T47D (cell line): ENCODE data around the gene APLF.
"Not testable (repeated sequence)": the region's sequence is repeated elsewhere in the genome, so short reads cannot be mapped to it uniquely, and the experiment has no call there.

ENCODE experiments used
- DNase-seq, 2 experiments: peaks; one replicate each; pipeline versions ENCODE4 v3.0.0 to v3.0.0-alpha.2; 2011 to 2012; ENCODE audit warnings: low read depth in 1 of 2, low spot score in 1 of 2
- JUND ChIP-seq: IDR thresholded peaks from 2 replicates; pipeline ENCODE4 v1.6.1; 2012; ENCODE audit warnings: low read depth
- in situ Hi-C: cut with HindIII; loops from 2 replicates; pipeline ENCODE4 v1.10.0; 2016; ENCODE audit warnings: low sequenced_read_pairs, low pct_unique_long_range_greater_than_20kb

Gene APLF

DNA sequence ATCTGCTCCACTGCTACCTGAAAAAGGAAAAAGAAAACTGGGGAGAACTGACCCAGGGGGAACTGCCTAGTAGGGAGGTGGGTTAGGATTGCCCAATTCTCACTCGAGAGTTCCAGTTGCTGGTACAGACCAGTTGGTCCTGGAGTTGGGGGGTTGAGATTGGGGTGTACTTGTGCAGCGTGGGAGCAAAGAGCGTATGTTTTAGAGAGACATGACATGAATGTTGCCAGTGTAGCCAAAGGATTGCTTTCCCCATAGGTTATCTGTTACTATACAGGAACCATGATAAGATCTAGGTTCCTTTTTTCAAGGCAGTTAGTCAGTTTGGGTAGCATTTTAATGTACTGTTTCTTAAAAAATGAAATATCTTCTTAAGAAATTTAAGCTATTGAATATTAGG lies 68.6 kb downstream of the APLF start:
- no peak for DNase-seq
- TF ChIP-seq JUND, result no peak
- in situ Hi-C loops, result no loop called here

DNA sequence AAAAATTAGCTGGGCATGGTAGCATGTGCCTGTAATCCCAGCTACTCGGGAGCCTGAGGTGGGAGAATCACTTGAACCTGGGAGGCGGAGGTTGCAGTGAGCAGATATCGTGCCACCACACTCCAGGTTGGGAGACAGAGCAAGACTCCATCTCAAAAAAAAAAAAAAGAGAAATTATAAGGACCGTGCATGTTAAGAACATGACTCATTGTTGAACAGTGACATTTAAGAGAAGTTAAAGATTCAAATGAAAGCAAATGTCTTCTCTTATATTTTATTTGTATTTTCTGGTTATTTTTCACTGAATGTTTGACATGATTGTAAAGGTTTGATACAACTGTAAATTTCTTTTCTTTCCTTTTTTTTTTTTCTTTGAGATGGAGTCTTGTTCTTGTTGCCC lies 69.6 kb downstream of the APLF start:
- DNase-seq, result no peak
- TF ChIP-seq JUND, result no peak
- in situ Hi-C loops, result no loop called here

DNA sequence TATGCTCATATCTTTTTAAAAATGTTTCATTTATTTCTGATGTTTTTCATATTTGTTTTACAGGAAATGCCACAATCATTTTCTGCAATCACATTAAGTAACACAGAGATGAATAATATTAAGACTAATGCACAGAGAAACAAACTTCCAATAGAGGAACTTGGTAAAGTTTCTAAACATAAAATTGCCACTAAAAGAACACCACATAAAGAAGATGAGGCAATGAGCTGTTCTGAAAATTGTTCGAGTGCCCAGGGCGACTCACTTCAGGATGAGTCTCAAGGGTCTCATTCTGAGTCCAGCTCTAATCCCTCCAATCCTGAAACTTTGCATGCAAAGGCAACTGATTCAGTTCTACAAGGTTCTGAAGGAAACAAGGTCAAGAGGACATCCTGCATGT lies 70.4 kb downstream of the APLF start:
- in situ Hi-C loops, result no loop called here
- no peak for DNase-seq
- no peak for TF ChIP-seq JUND

DNA sequence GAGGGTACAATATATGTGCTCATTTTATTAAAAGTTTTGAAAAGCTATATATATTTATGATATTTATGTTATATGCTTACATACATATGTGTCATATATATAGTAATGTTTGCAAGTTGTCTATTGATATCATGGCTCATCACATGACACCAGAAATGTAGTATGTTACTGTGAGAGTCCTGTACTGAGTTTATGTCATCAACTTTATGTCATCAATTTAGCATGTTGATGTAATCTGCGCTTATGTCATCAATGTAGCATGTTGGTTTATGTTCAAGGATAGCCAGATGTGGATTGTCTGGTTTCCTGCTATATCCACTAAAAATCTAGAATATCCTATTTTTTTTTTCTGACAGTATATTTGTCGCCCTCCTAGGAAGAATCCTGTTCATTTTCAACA lies 77.4 kb downstream of the APLF start:
- in situ Hi-C loops, result no loop called here
- TF ChIP-seq JUND, result no peak
- no peak for DNase-seq

DNA sequence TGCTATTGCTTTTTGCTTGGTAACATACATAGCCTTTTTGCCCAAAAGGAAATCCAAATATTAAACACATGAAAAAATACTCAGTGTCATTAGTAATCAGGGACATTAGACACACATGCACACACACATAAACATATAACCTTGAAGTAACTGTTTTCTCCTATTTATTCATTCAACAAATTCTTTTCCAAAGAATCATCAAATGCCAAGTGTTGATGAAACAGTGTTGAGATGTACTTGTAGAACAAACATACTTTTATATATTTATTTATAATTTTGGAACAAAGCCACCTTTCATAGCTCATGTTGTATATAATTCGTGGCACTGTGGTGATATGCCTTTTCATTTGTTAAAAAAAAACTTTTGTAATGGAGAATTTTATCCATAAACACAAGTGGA lies 81.0 kb downstream of the APLF start:
- no peak for TF ChIP-seq JUND
- in situ Hi-C loops, result no loop called here

DNA sequence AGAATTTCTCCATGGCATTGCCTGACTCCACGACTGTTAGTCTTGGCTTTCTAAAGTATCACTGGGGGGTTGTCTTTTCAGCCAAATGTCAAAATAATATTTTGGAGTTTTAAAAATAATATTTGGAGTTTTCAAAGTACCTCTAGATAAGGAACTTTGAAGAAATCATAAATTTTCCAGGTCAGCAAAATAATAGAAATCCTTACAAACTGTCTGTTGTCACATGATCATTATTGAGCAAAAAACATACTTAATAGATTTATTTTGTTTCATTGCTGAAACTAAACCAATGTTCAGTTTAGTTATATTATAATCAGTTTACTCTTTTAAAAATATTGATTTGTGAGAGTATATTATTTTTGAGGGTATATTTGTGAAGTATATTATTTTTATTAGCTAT lies 85.7 kb downstream of the APLF start:
- TF ChIP-seq JUND, result no peak
- no peak for DNase-seq
- in situ Hi-C loops, result no loop called here

More for the DNA sequence above, 81.0 kb downstream of the APLF start:
- no peak for DNase-seq

DNA sequence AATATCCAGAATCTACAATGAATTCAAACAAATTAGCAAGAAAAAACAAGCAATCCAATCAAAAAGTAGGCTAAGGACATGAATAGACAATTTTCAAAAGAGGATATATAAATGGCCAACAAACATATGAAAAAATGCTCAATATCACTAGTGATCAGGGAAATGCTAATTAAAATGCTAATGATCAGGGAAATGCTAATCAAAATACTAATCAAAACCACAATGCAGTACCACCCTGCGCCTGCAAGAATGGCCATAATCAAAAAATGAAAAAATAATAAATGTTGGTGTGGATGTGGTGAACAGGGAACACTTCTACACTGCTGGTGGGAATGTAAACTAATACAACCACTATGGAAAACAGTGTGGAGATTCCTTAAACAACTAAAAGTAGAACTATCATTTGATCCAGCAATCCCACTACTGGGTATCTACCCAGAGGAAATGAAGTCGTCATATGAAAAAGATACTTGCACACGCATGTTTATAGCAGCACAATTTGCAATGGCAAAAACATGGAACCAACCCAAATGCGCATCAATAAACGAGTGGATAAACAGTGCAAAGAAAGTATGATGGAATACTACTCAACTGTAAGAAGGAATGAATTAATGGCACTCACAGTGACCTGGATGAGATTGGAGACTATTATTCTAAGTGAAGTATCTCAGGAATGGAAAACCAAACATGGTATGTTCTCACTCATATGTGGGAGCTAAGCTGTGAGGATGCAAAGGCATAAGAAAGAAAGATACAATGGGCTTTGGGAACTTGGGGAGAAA lies 88.2 kb downstream of the APLF start:
- in situ Hi-C loops, DNase-seq: not testable (repeated sequence)

DNA sequence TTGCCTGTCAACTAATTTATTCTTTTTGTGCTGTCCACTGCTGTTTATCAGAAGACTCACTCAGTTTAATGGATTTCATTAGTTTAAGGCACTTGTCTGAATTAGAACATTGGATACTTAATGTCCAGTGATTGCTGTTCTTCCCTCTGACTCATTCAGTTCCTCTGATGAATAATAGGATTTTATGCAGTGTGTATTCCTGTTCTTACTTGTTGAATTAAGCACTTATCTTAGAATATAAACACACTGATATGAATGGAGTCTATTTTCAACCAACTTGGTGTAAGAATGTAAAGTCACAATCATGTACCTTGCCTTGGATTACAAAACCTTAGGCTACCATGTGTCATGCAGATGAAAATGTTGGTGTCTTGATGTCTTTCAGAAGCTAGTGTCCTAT lies 89.0 kb downstream of the APLF start:
- no peak for TF ChIP-seq JUND
- in situ Hi-C loops, result no loop called here
- DNase-seq, result no peak

DNA sequence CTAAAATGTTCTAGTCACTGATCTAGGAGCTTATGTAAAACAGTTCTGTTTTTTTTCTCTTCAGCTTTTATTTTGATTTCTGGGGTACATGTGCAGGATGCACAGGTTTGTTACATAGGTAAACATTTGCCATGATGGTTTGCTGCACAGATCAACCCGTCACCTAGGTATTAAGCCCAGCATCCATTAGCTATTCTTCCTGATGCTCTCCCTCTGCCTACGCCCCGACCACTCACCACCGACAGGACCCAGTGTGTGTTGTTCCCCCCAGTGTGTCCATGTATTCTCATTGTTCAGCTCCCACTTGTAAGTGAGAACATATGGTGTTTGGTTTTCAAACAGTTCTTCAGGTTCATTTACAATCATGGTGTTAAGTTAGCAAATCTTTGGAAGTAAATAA lies 91.2 kb downstream of the APLF start:
- no peak for DNase-seq
- in situ Hi-C loops, result no loop called here
- TF ChIP-seq JUND, result no peak

DNA sequence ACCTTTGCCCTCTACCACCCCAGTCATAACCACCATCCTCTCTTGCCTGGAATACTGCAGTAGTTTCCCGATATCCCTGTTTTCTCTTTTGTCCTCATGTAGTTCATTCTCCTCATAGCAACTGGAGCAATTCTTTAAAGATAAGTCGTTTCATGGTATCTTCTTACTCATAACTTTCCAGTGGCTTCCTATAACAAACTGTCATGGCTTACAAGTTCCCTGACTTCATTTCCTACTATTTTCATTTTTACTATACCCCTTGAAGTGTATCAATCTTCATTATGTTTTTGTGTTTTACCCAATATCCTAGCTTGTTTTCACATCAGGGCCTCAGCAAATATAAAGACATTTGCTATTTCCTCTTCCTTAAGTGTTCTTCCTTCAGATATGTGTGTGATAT lies 92.3 kb downstream of the APLF start:
- in situ Hi-C loops, result no loop called here
- DNase-seq, result no peak
- TF ChIP-seq JUND, result no peak

DNA sequence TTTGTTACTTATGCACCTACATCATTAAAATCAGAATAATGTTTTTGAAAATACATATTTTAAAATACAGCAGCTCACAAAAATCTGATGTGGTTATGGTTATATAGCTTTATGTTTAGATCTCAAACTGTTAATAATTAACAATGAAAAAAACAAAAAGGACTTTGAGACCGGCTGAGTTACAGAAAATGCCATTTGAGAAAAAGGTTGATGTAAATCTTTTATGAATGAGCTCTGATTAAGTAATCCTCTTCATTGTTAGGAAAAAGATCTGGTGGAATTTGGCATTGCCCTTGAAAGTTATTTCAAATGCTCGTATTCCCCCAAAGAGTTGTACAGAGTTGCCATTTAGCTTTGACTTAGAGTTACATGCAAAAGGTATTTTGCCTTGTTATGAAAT lies 93.2 kb downstream of the APLF start:
- in situ Hi-C loops, result no loop called here
- no peak for DNase-seq
- no peak for TF ChIP-seq JUND

DNA sequence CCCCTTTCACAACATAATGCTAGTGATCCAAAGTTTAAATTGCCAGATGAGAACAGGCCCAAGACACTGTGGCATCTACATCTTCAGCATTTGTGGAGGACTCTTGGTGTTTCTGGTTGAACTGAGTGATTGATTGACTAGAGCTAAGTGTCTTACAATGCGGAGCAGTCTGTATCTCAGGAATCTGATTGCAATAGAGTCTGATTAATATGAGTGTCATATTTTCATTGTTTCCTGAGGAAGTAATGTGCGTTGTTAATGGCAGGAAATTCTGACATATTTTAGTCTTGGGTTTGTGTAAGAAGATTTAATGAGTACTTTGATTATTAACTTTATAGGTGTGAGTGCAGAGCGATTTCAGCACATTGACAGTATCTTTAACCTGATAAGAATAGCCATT lies 94.0 kb downstream of the APLF start:
- no peak for TF ChIP-seq JUND
- no peak for DNase-seq
- in situ Hi-C loops, result no loop called here

DNA sequence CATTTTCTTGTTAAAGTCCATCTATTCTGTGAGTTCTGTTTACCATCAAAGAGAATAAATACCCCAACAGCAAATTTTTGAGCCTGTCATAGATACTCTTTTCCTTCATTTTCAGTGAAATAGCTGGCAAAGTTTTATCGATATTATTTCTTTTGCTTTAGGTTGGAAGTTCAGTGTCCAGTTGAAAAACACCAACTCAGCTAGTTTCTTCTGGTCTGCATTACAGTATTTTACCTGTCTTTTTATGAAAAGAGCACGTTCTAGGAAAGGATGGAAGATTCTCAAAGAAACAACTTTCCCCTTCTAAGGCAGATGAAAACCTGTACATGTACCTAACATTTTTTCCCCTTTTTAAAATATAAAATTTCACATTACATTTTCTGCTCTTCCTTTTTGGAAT lies 95.5 kb downstream of the APLF start:
- TF ChIP-seq JUND, result no peak
- in situ Hi-C loops, result no loop called here
- DNase-seq, result no peak

DNA sequence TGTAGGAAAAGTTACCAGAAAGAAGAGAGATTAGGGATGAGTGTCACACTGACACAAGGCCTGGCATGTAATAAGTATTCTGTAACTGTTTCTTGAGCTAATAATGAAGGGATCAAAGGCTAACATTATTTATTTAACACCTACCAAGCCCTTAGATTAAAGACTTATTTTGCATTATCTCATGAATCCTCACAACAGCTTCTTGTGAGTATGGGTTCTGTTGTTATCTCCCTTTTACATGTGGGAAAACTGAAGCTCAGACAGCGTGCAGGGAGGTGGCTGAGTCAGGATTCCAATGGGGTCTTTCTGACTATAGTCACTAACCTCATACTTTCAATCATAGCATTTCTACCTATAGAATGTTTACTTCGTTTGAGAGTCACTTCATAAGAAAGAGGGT lies 97.0 kb downstream of the APLF start:
- in situ Hi-C loops, result no loop called here

More for the DNA sequence above, 97.0 kb downstream of the APLF start:
- DNase-seq, result no peak
- TF ChIP-seq JUND, result no peak
